SKM-1 treated with dmso at 0.1 percent for 144 hours (cell line): Measurements from ENCODE around the gene CSF1.
"Not testable (repeated sequence)": the region's sequence is repeated elsewhere in the genome, so short reads cannot be mapped to it uniquely, and the experiment has no call there.

Source experiments
- DNase-seq: peaks from one replicate; lab custom pipeline; 2025; ENCODE audit not compliant: unreplicated experiment; lab: John Stamatoyannopoulos, UW

The CSF1 gene

DNA sequence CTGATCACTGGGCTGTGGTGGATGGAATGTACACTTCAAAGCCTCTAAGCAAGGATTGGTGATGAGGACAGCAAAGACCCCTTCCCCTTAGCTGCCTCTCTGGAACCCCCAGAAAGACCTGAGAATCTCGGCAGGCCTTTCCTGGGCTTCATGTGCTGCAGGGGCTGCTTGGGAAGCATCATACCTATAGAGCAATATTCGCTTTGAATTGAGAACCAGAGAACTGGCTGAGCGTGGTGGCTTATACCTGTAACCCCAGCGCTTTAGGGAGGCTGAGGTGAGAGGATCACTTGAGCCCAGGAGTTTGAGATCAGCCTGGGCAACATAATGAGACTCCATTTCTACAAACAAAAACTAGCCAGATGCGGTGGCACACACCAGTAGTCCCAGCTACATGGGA lies 22.0 kb downstream of the CSF1 start:
- no peak for DNase-seq

DNA sequence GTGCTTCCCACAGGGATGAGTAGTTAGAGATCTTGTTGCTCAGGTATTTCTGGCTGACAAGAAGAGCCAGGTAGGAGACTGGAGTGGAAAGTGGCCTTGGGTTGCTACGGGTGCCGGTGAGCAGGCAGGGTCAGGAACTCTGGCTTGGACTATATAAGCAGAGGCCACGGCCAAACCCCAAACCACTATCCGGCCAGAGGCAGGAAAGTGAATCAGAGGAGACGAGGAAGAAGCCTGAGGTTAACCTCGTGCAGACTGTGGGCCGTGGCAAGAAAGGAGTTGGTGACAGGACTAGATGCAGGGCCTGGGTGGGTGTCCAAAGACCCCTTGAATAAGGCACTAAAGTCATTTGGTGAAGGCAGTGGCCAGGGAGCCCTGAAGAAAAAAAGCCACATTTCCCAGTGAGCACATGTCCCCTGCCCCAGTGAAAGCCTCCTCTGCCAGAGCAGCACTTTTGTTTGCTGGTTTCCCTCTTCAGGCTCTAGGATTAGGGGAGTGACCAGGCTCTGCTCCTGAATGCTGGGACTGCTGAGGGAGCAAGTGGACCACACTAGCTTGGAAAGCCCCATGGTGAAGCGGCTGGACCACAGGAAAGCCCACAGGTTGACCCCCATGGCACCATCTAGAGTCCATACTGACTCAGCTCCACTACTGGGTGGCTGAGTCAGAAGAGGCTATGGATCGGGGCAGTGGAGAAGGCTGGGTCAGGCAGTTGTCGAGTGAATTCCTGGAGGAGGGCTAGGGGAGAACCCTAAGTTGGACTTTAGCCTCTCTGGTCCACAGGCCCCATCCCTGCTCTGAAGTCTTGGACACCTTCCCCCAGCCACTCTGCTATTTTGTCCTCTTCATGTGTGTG lies 23.4 kb downstream of the CSF1 start:
- peak; percentile 68 for DNase-seq

DNA sequence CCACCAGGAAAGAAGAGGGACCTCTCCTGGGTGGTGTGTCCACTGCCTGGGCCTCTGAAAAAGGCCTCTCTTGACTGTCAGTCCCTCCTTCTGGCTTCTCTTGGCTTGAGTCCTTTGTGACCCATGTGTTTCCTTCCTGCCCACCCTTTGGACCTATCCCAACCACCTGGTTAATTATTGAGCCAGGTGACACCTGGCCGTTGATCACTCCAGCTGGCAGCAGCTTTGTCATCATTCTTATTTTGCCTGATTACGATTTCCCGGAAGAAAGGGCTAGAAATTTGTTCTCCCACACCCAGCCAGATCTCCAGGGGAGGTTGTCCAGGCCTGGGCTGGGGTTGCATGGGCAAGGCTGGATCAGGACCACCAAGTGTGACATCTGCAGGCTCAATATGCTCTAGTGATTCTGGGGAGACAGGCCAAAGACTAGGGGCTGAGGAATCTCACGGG lies 24.8 kb downstream of the CSF1 start:
- DNase-seq = no peak

DNA sequence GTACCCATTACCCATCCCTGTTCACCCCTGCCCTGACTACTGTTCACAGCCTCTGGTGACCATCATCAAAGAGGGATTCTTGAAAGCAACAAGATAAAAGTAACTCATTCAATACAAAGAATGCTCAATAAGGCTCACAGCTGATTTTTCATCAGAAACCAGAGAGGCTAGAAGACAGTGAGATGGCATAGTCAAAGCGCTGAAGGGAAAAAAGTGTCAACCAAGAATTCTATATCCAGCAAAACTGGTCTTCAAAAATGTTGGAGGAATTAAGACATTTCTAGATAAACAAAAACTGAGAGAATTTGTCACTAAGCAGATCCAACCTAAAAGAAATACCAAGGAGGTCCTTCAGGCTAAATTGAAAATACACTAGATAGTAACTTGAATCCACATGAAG lies 27.1 kb downstream of the CSF1 start:
- no peak for DNase-seq

DNA sequence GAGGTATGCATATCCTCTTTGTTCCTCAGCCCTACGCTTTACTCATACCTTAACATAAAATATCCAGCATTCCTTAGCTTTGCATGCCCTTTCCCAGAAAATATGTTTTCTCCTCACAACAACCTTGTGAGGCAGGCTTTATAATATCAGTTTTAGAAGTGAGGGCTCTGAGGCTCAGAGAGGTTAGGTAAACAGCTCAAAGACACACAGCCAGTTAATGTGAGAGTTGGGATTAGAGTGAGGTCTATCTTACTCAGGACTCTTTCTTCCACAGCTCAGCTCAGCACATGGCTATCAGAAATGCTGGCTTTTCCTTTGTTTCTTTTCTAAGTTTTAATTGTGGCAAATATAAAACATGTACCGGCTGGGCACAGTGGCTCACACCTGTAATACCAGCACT lies 27.9 kb downstream of the CSF1 start:
- no peak for DNase-seq

DNA sequence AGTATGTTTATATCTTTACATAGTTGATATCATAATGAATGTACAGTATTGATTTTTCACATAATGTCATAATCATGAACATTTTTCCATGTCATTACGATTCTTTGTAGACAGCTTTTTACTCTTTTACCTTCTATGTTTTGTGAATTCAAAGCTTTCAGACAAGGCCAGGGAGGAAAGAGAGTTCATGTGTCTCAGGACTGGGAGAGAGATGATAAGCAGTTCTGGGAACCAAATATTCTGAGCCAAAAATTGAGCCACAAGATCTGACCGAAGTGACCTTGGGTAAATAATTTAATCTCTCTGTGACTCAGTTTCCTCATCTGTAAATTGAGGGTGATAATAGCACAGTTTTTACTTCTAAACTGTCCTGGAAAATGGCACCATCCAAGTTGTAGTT lies 31.8 kb downstream of the CSF1 start:
- no peak for DNase-seq

DNA sequence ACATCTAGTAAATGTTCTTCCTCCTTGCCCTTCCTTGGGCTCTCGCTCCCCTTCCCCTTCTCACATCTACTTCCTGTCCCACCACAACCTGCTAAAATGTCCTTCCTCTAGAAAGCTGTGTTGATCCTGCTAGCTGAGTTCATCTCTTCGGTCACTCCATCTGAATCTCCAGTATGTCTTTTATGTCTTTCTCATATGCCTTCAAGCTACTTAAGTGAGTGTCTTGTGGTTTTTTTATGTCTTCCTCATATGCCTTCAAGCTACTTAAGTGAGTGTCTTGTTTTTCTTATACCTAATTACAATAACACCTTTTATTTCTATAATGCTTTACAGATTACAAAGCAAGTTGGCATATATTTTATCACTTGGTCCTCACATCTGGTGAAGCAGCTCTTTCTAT lies 33.9 kb downstream of the CSF1 start:
- peak; percentile 12 for DNase-seq

DNA sequence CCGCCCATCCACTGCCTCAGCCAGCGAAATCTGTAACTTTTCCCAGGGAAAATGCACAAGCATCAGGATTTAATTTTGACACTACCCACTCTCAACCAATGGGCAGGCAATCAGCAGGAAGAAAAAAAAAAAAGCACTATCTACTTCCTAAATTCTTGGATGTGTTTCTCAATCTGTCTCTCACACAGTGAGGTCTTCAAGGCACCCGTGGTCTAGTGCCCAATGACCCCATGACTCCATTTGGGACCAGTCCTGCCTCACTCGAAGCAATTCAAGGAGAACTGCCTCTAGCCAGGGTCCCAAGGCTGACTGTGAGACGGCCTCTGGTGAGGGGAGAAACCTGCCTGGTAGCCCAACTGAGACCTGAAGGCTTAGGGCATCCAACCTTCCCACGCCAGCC lies 35.9 kb downstream of the CSF1 start:
- DNase-seq = no peak

DNA sequence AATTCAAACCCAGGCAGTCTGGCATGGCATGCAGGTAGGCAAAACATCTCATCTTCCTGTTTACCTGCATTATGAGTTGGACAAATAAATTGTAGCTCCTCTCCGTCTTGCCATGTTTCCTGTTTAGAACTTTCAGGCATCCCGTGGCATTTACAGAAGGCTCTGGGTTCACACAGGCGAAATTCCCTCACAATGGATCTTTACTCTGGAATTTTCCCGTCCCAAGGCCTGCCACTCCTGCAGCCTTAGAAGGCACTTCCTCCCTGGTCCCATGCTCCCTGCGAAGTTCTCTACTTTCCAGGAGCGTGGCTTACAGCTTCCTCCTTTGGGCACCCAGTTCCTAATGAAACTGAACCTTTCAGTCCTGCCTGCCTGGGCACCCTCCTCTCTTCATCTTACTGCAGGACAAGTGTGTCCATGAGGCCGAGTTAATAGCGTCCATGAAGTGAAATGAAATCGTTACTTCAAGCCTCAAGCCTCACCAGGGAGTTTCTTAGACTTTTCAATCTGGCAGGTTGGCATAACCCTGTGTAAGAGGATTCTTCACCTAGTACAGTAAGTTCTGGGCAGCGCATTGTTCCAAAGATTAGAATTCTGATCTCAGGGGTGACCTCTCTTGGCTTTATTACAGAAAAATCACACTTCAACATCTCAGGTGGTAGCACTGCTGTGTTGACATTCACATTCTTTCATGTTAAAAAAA lies 37.1 kb downstream of the CSF1 start:
- no peak for DNase-seq

DNA sequence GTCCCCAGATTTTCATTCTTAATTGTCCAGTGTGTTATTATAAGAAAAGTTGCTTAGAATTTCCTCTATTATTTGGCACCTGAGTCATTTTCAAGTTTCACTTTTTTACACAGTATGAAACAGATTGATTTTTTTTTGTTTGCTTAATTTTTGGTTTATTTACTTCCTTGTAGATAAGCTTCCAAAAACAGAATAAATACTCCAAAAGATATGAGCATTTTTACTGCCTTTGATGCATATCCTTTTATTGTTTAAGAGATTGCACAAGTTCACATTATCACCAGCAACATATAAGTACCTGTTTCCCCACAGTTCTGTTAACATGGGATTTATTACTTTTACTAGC lies 37.6 kb downstream of the CSF1 start:
- no peak for DNase-seq

DNA sequence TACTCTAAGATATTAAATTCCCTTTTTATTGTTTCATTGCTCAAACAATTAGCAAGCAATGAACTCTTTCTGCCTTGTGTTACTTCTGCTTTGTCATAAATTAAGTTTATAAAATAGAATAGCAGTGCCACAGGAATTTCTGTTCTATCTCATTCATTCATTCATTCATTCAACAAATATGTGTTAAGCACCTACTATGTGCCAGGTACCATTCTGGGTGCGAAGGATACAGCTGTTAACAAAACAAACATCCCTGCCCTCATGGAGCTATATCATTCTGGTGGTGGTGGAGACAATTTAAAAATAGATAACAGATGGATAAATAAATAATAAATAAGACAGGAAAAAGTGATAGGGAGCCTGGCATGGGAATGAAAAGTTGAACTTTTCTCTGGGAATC lies 39.4 kb downstream of the CSF1 start:
- DNase-seq = no peak

DNA sequence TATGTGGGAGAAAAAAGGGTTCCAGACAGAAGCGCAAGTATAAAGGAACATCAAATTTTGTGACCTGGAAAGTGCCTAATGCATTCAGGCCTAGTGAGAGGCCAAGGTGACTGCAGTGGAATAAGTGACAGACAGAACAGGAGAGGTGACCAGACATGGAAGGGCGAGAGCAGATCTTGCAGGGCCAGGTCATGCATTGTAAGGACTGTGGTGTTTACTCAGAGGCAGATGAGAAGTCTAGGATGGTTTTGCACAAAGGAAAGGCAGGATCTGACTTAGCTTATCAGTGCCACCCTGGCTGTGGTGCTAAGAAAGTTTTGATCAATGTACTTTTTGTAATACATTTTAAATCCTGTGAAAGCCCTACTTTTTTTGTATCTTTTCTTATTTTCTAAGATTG lies 39.9 kb downstream of the CSF1 start:
- no peak for DNase-seq

DNA sequence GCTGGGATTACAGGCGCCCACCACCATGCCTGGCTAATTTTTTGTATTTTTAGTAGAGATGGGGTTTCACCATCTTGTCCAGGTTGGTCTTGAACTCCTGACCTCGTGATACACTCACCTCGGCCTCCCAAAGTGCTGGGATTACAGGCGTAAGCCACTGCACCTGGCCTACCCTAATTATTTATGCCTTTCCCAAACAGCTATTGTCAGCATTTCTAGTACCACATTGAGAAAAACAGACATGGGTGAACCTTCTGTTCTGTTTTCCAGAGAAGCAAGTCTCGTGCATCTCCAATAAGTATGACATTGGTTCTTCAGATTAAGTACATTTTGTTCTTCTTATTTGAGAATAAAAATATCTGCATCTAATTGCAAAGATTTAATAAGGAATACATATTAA lies 40.9 kb downstream of the CSF1 start:
- DNase-seq = not testable (repeated sequence)

DNA sequence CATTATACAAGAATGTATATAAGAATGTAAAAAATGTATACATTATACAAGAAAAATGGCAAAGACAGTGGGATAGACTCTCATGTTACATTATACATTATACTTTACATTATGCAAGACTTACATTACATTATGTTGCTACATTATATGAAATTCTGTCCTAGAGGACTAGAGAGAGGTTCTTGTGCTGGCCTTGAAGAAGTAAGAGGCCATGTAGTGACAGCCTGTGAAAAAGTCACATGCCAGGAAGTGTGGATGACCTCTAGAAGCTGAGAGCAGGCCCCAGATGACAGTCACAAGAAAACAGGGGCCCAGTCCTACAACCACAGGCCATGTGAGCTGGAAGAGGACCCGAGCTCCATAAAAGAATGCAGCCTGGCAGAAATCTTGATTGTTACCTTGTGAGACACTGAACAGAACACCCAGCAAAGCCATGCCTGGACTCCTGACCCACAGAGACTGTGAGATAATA lies 43.4 kb downstream of the CSF1 start:
- DNase-seq = no peak

DNA sequence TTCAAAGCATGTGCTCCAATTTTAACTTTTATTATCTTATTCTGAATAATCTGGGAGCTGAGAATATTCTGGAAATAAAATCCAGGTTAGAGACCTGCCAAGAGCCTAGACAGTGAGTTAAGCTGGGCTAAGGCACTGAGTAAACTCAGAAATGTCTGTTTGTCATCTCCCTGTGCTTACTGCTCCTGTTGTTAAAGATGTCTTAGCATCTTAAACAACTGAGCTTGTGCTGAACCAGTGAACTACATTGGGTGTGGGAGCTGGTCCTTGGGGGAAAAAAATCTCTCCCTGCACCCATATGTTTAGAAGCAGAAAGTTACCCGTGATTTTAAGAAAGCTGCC lies 49.0 kb downstream of the CSF1 start:
- no peak for DNase-seq

DNA sequence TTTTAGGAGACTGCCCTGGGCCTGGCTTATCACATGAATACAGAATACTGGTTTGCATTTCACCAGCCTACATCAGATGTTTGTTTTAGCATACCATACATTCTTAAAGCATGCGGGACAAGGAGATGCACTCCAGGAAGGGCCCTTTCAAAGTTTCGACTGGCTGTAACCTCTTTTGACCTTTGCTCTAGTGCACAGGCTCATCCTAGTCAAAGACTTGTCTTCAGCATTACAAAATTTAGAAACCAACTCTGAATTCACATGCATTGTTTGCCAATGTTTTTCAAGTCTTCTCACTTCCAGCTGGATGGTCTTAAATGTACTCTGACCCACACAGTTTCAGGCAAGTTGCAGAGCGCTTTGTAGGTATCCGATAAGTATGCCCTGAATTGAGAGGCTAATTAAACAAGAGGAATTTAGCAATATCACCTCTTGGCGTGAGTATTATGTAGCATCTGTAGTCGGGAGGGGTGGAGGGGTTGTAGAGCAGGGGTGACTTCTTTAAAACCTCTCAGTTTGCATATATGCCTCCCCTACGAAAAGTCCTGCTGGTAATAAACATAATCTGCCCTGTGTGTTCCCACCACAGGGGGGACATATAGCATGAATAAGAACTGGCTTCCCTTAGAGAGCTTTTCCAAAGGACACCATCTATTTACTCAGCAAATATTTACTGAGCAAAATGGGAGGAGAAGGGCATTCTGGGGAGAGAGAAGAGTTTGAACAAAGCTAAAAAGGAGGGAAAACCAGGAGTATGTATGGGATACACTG lies 49.5 kb downstream of the CSF1 start:
- no peak for DNase-seq

DNA sequence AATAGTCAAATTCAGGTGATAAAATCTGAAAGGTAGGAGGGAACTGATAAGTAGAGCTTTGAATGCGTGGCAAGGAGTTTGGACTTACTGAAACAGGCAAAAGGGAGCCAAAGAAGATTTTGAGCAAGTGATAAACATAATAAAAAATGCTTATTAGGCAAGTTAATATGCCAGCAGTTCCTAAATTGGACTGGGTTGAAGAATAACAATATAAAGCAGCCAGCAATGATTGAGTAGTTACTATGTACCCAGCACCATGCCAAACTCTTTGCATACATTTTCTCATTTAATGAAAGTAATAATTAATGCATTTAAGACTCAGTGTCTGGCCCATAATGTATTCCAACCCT lies 50.1 kb downstream of the CSF1 start:
- DNase-seq = no peak

DNA sequence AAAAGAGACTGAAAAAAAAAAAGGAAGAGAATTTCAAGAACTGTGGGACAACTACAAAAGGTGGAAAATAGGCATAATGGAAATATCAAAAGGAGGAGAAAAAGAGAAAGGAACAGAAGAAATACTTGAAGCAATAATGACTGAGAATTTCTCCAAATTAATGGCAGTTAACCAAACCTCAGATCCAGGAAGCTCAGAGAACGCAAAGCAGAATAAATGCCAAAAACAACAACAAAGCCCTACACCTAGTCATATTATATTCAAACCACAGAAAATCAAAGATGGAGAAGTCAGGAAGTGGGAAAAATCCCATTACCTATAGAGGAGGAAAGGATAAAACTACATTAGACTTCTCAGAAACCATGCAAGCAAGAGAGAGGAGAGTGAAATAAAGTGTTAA lies 53.2 kb downstream of the CSF1 start:
- DNase-seq = no peak

DNA sequence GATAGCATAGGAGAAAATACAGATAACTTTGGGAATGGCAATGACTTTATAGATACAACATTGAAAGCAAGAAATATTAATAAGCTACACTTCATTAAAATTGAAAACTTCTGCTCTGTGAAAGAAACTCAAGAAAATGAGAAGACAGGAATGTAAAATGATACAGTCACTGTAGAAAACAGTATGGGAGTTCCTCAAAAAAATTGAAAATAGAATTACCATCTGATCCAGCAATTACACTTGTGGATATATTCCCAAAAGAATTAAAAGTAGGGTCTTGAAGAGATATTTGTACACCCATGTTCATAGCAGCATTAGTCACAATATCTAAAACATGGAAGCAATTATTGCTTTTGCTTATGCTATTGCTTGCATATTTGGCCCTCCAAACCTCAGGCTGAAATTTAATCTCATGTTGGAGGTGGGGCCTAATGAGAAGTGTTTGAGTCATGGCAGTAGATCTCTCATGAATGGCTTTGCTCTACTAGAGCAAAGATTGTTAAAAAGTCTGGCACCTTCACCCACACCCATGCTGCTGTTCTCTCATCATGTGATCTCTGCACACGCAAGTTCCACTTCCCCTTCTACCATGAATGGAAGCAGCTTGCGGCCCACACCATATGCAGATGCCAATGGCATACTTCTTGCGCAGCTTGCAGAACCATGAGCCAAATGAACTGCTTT lies 58.6 kb downstream of the CSF1 start:
- DNase-seq = no peak

DNA sequence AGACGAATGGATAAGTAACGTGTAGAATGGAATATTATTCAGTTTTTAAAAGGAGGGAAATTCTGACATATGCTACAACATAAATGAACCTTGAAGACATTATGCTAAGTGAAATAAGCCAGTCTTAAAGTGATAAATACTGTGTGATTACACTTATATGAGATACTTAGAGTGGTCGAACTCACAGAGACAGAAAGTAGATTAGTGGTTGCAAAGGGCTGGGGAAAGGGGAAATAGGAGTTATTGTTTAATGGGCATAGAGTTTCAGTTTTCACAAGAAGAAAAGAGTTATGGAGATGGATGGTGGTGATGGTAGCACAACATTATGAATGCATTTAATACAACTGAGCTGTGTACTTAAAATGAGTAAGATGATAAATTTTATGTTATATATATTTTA lies 59.3 kb downstream of the CSF1 start:
- no peak for DNase-seq

DNA sequence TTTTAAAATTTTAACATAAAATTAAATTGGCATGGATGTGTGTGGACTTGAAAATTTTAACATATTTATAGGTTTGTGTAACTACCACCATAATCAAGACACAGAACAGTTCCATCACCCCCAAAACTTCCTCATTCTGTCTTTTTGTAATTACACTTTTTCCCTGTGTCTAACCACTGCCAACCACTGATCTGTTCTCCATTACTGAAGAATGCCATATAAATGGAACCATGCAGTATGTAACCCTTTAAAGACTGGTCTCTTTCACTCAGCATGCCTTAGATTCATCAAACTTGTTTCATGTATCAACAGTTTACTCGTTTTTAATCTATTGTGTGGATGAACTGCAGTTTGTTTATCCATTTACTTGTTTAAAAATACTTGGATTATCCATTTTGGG lies 60.9 kb downstream of the CSF1 start:
- DNase-seq = peak; percentile 30
